Liver (tissue), 9 donors: ENCODE measurements around the gene KCNN1. TPM values are rescaled to one million over a fixed set of nuclear protein-coding genes. Genes with fewer than 3 reads are reported as not detected.

Experiments
- DNase-seq: peaks from one replicate; pipeline ENCODE4 v3.0.0-alpha.2; 2017; ENCODE audit warnings: low spot score
- H3K27ac ChIP-seq, 2 donors: one replicate each; pipeline ENCODE4 v1.7.0; 2013; ENCODE audit warnings: inconsistent platforms in 2 of 2, low read length in 2 of 2, control low read depth in 1 of 2, low read depth in 1 of 2, mild to moderate bottlenecking in 1 of 2
- H3K27me3 ChIP-seq, 4 donors: one replicate each; pipeline versions ENCODE4 v1.6.1 to v1.7.0; 2013; ENCODE audit warnings: low read length in 3 of 4, inconsistent platforms in 1 of 4, mild to moderate bottlenecking in 1 of 4, moderate library complexity in 1 of 4; ENCODE audit not compliant: control insufficient read depth in 4 of 4, insufficient read depth in 4 of 4
- H3K36me3 ChIP-seq, 4 donors: one replicate each; pipeline versions ENCODE4 v1.6.1 to v1.7.0; 2013; ENCODE audit warnings: low read length in 3 of 4, mild to moderate bottlenecking in 3 of 4, low read depth in 1 of 4, moderate library complexity in 1 of 4; ENCODE audit not compliant: control insufficient read depth in 4 of 4, insufficient read depth in 3 of 4
- H3K4me1 ChIP-seq, 4 donors: one replicate each; pipeline versions ENCODE4 v1.6.1 to v1.7.0; 2013; ENCODE audit warnings: low read length in 3 of 4, mild to moderate bottlenecking in 3 of 4, moderate library complexity in 1 of 4; ENCODE audit not compliant: control insufficient read depth in 4 of 4, insufficient read depth in 4 of 4
- H3K4me3 ChIP-seq, 3 donors: one replicate each; pipeline versions ENCODE4 v1.6.1 to v1.7.0; 2013; ENCODE audit warnings: low read length in 3 of 3, control low read depth in 1 of 3, low read depth in 1 of 3, mild to moderate bottlenecking in 1 of 3
- H3K9ac ChIP-seq, 2 donors: one replicate each; pipeline ENCODE4 v1.7.0; 2013; ENCODE audit warnings: low read length in 2 of 2, mild to moderate bottlenecking in 2 of 2, moderate library complexity in 2 of 2, control low read depth in 1 of 2, low read depth in 1 of 2
- H3K9me3 ChIP-seq, 4 donors: one replicate each; pipeline versions ENCODE4 v1.6.1 to v1.7.0; 2013; ENCODE audit warnings: low read length in 3 of 4; ENCODE audit not compliant: control insufficient read depth in 4 of 4
- EGR1 ChIP-seq, 2 donors: IDR thresholded peaks; 2 replicates each; pipeline ENCODE4 v1.6.1; 2016 to 2018; ENCODE audit warnings: antibody characterized with exemption in 2 of 2, low read depth in 2 of 2
- FOXA1 ChIP-seq: IDR thresholded peaks from 2 replicates; pipeline ENCODE4 v1.6.1; 2016; ENCODE audit warnings: antibody characterized with exemption
- FOXA2 ChIP-seq: IDR thresholded peaks from 2 replicates; pipeline ENCODE4 v1.6.1; 2016; ENCODE audit warnings: antibody characterized with exemption
- GABPA ChIP-seq, 2 donors: IDR thresholded peaks in 1 of 2; conservative IDR thresholded peaks in 1 of 2; 2 replicates each; pipeline ENCODE4 v1.6.1; 2016; ENCODE audit warnings: antibody characterized with exemption in 2 of 2, mild to moderate bottlenecking in 1 of 2, moderate library complexity in 1 of 2
- HNF4A ChIP-seq, 2 donors: conservative IDR thresholded peaks; 2 replicates each; pipeline ENCODE4 v1.6.1; 2016; ENCODE audit warnings: antibody characterized with exemption in 2 of 2, mild to moderate bottlenecking in 2 of 2
- HNF4G ChIP-seq: IDR thresholded peaks from 2 replicates; pipeline ENCODE4 v1.6.1; 2016; ENCODE audit warnings: antibody characterized with exemption
- JUND ChIP-seq, 2 donors: IDR thresholded peaks; 2 replicates each; pipeline ENCODE4 v1.6.1; 2016; ENCODE audit warnings: antibody characterized with exemption in 2 of 2
- NR2F2 ChIP-seq: IDR thresholded peaks from 2 replicates; pipeline ENCODE4 v1.6.1; 2016; ENCODE audit warnings: antibody characterized with exemption
- RAD21 ChIP-seq, 2 donors: IDR thresholded peaks; 2 replicates each; pipeline ENCODE4 v1.6.1; 2016; ENCODE audit warnings: antibody characterized with exemption in 2 of 2, mild to moderate bottlenecking in 2 of 2
- RXRA ChIP-seq, 2 donors: IDR thresholded peaks; 2 replicates each; pipeline ENCODE4 v1.6.1; 2017 to 2018; ENCODE audit warnings: antibody characterized with exemption in 2 of 2, mild to moderate bottlenecking in 1 of 2
- SP1 ChIP-seq: IDR thresholded peaks from 2 replicates; pipeline ENCODE4 v1.6.1; 2018; ENCODE audit warnings: antibody characterized with exemption, mild to moderate bottlenecking
- TAF1 ChIP-seq: conservative IDR thresholded peaks from 2 replicates; pipeline ENCODE4 v1.6.1; 2016; ENCODE audit warnings: antibody characterized with exemption, mild to moderate bottlenecking
- YY1 ChIP-seq: IDR thresholded peaks from 2 replicates; pipeline ENCODE4 v1.6.1; 2016; ENCODE audit warnings: antibody characterized with exemption, mild to moderate bottlenecking
- WGBS: extraction: QIAGEN DNeasy Blood & Tissue Kit; methylation state at CpG from one replicate; pipeline ENCODE4 v1.1.7; 2013; 5-methylcytosine and 5-hydroxymethylcytosine counted together
- polyA plus RNA-seq, 2 donors: library from polyadenylated mRNA; stranded (reverse) in 1 of 2; unstranded in 1 of 2; fragments of 200-250 nt in 1 of 2; fragments of >200 nt in 1 of 2; fragmentation: Nextera tagmentation in 1 of 2; extraction: Ambion mirVana in 1 of 2; gene quantifications; one replicate each; pipeline versions ENCODE4 v1.2.1 to v1.2.3, GENCODE V29; 2013 to 2015
- total RNA-seq, 2 donors: library from RNA; depleted of rRNA; stranded (reverse); fragments of >200 nt; gene quantifications; one replicate each; pipeline ENCODE4 v1.2.3, GENCODE V29; 2014
- TF ChIP-seq, protein P1 (sequence below): IDR thresholded peaks from 2 replicates; pipeline ENCODE4 v1.6.1; 2016; ENCODE audit warnings: antibody characterized with exemption
- TF ChIP-seq, protein P2 (sequence below): IDR thresholded peaks from 2 replicates; pipeline ENCODE4 v1.6.1; 2016; ENCODE audit warnings: antibody characterized with exemption
- TF ChIP-seq, protein P3 (sequence below): IDR thresholded peaks from 2 replicates; pipeline ENCODE4 v1.6.1; 2016; ENCODE audit warnings: antibody characterized with exemption, mild to moderate bottlenecking
- TF ChIP-seq, protein P4 (sequence below): IDR thresholded peaks from 2 replicates; pipeline ENCODE4 v1.6.1; 2016; ENCODE audit warnings: antibody characterized with exemption
- TF ChIP-seq, protein P5 (sequence below): fragments of 150-350 bp; IDR thresholded peaks from 2 replicates; pipeline ENCODE4 v1.5.1; 2017; ENCODE audit warnings: improper control_type of control experiment, low read depth, low read length; ENCODE audit not compliant: missing input control
- donor health status: healthy.
- donor health status: healthy.
- donor health status: healthy.
- donor health status: healthy.
- donor health status: healthy.

The KCNN1 gene
- total and polyA plus RNA-seq, 4 donors = 0.05 to 0.08 (median 0.05) TPM; not detected in 1

- Histone ChIP-seq H3K4me3 (no peak overlapping the region), H3K4me1 (peaks cover 4 to 38% (median 12%) of the 10 kb centered on the region in 4 donors), H3K9ac (no peak overlapping the region), H3K36me3 (no peaks in the 10 kb centered on the region), H3K9me3 (no peaks in the 10 kb centered on the region), H3K27me3 (peaks cover 0 to 22% (median 7%) of the 10 kb centered on the region in 4 donors), H3K27ac (no peak overlapping the region)
- no peak for DNase-seq
- WGBS = 2% methylated on average over 68 of the region's 68 CpGs
- no peak for TF ChIP-seq HNF4G
- TF ChIP-seq HNF4A (conservative IDR thresholded peaks at IDR 0.05) = no peak
- TF ChIP-seq EGR1 (IDR thresholded peaks at IDR 0.05; ENCODE audit: low read depth in 2 of 2) = no peak
- TF ChIP-seq, protein P1, sequence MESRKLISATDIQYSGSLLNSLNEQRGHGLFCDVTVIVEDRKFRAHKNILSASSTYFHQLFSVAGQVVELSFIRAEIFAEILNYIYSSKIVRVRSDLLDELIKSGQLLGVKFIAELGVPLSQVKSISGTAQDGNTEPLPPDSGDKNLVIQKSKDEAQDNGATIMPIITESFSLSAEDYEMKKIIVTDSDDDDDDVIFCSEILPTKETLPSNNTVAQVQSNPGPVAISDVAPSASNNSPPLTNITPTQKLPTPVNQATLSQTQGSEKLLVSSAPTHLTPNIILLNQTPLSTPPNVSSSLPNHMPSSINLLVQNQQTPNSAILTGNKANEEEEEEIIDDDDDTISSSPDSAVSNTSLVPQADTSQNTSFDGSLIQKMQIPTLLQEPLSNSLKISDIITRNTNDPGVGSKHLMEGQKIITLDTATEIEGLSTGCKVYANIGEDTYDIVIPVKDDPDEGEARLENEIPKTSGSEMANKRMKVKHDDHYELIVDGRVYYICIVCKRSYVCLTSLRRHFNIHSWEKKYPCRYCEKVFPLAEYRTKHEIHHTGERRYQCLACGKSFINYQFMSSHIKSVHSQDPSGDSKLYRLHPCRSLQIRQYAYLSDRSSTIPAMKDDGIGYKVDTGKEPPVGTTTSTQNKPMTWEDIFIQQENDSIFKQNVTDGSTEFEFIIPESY = no peak
- TF ChIP-seq SP1 = no peak
- no peak for TF ChIP-seq TAF1
- TF ChIP-seq, protein P2, sequence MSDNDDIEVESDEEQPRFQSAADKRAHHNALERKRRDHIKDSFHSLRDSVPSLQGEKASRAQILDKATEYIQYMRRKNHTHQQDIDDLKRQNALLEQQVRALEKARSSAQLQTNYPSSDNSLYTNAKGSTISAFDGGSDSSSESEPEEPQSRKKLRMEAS = no peak
- TF ChIP-seq NR2F2 = no peak
- TF ChIP-seq, protein P3, sequence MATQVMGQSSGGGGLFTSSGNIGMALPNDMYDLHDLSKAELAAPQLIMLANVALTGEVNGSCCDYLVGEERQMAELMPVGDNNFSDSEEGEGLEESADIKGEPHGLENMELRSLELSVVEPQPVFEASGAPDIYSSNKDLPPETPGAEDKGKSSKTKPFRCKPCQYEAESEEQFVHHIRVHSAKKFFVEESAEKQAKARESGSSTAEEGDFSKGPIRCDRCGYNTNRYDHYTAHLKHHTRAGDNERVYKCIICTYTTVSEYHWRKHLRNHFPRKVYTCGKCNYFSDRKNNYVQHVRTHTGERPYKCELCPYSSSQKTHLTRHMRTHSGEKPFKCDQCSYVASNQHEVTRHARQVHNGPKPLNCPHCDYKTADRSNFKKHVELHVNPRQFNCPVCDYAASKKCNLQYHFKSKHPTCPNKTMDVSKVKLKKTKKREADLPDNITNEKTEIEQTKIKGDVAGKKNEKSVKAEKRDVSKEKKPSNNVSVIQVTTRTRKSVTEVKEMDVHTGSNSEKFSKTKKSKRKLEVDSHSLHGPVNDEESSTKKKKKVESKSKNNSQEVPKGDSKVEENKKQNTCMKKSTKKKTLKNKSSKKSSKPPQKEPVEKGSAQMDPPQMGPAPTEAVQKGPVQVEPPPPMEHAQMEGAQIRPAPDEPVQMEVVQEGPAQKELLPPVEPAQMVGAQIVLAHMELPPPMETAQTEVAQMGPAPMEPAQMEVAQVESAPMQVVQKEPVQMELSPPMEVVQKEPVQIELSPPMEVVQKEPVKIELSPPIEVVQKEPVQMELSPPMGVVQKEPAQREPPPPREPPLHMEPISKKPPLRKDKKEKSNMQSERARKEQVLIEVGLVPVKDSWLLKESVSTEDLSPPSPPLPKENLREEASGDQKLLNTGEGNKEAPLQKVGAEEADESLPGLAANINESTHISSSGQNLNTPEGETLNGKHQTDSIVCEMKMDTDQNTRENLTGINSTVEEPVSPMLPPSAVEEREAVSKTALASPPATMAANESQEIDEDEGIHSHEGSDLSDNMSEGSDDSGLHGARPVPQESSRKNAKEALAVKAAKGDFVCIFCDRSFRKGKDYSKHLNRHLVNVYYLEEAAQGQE = no peak
- TF ChIP-seq, protein P4, sequence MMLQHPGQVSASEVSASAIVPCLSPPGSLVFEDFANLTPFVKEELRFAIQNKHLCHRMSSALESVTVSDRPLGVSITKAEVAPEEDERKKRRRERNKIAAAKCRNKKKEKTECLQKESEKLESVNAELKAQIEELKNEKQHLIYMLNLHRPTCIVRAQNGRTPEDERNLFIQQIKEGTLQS = no peak
- no peak for TF ChIP-seq RXRA (IDR thresholded peaks at IDR 0.05)
- TF ChIP-seq, protein P5, sequence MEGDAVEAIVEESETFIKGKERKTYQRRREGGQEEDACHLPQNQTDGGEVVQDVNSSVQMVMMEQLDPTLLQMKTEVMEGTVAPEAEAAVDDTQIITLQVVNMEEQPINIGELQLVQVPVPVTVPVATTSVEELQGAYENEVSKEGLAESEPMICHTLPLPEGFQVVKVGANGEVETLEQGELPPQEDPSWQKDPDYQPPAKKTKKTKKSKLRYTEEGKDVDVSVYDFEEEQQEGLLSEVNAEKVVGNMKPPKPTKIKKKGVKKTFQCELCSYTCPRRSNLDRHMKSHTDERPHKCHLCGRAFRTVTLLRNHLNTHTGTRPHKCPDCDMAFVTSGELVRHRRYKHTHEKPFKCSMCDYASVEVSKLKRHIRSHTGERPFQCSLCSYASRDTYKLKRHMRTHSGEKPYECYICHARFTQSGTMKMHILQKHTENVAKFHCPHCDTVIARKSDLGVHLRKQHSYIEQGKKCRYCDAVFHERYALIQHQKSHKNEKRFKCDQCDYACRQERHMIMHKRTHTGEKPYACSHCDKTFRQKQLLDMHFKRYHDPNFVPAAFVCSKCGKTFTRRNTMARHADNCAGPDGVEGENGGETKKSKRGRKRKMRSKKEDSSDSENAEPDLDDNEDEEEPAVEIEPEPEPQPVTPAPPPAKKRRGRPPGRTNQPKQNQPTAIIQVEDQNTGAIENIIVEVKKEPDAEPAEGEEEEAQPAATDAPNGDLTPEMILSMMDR = no peak
- TF ChIP-seq YY1 = no peak
- no peak for TF ChIP-seq GABPA (IDR thresholded peaks at IDR 0.05 in 1 of 2, conservative IDR thresholded peaks at IDR 0.05 in 1 of 2)
- TF ChIP-seq FOXA2 = no peak
- no peak for TF ChIP-seq FOXA1
- no peak for TF ChIP-seq RAD21 (IDR thresholded peaks at IDR 0.05)
- TF ChIP-seq JUND (IDR thresholded peaks at IDR 0.05) = no peak
Observed at GRCh38 chr19:17951990-17952976, 14.6 kb upstream of the KCNN1 start.
